NCI-H345 (cell line): ENCODE results near the gene HIP1.
"Not testable (repeated sequence)": the region's sequence is repeated elsewhere in the genome, so short reads cannot be mapped to it uniquely, and the experiment has no call there.

Experiments used
- DNase-seq: peaks from one replicate; lab custom pipeline; 2025; lab: John Stamatoyannopoulos, UW

Gene HIP1

DNA sequence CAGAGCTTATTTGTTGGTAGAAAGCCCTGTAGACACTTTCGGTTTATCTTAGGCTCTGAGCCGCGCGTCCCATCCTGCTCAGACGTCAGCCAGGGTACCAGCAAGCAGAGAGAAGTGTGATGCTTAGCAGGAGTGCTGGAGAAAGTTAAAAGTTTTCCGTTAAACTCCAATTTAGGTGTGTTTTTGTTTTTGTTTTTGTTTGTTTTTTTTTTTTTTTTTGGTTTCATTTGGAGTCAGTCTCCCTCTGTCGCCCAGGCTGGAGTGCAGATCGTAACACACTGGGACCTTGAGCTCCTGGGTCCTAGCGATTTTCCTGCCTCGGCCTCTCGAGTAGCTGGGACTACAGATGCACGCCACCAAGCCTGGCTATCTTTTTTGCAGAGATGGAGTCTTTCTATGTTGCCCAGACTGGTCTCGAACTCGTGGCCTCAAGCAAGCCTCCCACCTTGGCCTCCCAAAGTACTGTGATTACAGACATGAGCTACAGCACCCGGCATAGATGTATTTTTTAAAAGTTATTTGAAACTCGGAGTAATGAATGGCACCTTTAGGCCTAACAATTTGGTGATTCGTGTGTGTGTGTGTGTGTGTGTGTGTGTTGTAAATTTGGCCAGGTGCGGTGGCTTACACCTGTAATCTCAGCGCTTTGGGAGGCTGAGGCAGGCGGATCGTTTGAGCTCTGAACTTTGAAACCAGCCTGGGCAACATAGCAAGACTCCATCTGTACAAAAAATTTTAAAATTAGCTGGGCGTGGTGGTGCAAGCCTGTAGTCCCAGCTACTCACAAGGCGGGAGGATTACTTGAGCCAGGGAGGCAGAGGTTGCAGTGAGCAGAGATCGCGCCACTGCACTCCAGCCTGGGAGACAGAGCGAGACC, 1.3 kb upstream of the HIP1 start:
- no peak for DNase-seq

GRCh38 chr7:75738975-75739795, 444 bp upstream of the HIP1 start:
- peak; percentile 98 for DNase-seq

- DNase-seq = no peak
Measured at GRCh38 chr7:75737856-75738603, 711 bp downstream of the HIP1 start.

DNA sequence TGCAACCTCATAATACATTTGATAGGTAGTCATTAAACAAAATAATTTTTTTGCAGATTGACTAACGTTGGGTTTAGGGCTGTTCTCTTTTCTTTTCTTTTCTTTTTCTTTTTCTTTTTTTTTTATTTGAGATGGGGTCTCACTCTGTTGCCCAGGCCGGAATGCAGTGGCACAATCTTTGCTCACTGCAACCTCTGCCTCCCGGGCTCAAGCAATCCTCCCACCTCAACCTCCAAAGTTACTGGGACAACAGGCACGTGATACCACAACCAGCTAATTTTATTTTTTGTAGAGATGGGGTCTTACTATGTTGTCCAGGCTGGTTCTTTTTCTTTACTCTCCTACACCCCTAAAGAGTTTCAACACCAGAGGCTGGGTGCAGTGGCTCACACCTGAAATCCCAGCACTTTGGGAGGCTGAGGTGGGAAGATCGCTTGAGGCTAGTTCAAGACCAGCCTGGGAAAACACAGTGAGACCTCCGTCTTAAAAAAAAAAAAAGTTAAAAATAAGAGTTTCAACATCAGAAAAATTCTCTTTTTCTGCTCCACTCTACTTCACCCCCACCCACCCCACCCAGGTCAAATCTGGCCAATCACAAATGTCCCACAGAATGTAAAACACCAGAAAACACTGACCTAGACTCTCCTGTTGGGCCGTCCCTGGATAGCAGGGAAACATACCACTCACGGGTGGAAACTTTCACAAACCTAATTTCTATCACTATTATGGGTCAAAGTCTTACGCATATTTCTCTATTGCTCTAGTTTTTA, 3.0 kb downstream of the HIP1 start:
- no peak for DNase-seq

DNA sequence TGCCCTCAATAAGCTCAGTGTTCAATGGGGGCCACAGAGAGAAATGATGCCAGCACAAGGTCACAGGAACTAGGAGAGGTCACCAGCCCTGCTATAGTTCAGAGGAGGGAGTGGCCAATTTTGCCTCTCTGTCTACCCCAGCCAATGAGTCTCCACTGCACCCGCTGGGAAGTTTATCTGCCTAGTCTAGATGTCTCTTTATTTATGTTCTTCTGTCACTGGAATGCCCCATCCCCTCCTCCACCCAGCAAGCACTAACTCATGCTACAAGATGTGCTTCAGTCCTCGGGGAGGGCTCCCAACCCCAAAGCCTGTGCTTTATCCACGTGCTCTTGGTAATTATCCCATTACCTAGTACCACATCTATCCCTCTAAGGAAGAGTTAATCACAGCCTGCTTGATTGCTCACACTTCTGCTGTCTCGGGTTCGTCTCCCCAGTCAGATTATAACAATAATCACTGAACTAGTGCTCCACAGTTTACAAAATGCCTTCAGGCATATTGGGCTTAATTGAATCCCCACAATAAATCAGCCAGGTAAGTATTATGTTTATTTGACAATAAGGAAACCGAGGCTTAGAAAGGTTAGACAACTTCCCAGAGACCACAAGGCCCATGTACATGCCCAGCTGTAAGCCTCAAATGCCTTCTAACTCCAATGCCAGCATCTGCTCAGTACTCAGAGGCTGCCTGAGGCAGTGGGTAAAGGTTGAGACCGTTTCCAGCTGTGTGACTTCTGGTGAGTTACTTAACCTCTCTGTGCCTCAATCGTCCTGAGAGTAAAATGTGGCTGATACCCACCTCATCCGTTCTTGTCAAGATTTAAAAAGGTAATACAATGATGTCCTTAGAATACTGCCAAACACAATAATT, 3.9 kb downstream of the HIP1 start:
- DNase-seq = no peak

DNA sequence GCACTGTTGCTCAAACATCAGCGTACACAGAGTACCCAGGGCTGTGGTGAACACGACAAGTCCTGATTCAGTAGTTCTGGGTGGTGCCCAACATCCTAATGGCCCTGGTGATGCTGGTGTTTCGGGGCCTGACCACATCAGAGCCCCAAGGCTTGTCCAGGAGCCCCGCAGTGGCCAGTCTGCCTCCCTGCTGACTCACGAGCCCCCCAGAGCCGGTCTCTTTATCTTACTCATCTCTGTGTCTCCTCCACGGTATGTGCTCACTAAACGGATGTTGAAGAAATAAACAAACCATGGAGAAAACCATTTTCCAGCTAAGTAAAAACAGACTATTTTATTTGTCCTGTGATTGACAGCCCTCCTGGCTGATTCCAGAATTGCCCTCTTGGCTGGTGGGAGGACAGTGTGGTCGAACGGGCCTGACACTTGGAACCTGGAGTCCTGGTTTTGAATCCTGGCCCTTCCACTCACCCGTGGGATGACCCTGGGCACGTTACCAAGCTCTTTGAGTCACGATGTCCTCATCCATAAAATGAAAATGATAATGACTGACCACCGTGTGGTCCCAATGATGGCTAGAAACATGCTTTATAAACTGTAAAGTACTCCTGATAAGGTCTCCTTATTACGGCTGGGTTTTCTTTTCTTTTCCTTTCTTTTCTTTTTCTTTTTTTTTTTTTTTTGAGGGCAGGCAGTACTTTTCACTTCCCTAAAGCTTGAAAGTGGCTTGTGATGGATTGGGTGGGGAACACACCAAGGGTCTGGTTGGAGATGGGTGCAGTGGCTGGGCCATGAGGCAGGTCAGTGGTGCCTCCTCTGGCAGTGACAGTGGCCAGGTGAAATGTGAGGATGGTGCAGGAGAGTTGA, 5.7 kb downstream of the HIP1 start:
- no peak for DNase-seq

DNA sequence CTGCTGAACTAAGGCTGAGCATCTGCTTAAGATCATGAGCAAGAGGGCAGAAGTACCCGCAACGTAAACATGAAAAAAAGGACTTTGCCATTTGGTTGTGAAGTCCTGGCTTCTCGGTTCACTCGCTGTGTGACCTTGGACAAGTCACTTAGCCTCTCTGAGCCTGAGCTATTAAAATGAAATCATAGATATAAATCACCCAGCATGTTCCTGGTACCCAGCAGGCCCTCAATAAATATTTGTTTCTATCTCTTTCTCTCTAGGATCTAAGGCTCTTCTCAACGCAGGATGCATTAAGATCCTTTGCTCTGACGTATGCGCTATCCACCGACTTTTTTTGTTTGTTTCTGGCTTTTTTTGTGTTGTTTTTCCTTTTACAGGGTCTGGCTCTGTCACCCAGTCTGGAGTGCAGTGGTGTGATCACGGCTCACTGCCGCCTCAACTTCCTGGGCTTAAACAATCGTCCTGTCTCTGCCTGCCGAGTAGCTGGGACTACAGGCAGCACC, 6.7 kb downstream of the HIP1 start:
- DNase-seq = no peak

GRCh38 chr7:75729851-75730274, 8.9 kb downstream of the HIP1 start:
- no peak for DNase-seq

GRCh38 chr7:75727881-75728593, 10.7 kb downstream of the HIP1 start:
- DNase-seq = peak; percentile 77

DNA sequence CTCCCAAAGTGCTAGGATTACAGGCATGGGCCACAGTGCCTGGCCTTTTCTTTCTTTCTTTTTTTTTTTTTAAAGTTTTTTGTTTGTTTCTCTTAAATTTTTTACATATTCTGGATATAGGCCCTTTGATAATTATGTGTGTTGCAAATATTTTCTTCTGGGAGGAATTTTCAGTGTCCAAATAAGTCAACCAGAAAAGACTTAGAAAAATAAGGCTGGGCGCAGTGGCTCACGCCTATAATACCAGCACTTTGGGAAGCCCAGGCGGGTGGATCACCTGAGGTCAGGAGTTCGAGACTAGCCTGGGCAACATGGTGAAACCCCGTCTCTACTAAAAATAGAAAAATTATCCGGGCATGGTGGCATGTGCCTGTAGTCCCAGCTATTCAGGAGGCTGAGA, 11.4 kb downstream of the HIP1 start:
- not testable (repeated sequence) for DNase-seq

- DNase-seq = no peak
Measured at GRCh38 chr7:75725306-75725705, 13.4 kb downstream of the HIP1 start.

- no peak for DNase-seq
Measured at GRCh38 chr7:75723444-75723843, 15.3 kb downstream of the HIP1 start.

GRCh38 chr7:75722373-75722772, 16.4 kb downstream of the HIP1 start:
- DNase-seq = no peak

DNA sequence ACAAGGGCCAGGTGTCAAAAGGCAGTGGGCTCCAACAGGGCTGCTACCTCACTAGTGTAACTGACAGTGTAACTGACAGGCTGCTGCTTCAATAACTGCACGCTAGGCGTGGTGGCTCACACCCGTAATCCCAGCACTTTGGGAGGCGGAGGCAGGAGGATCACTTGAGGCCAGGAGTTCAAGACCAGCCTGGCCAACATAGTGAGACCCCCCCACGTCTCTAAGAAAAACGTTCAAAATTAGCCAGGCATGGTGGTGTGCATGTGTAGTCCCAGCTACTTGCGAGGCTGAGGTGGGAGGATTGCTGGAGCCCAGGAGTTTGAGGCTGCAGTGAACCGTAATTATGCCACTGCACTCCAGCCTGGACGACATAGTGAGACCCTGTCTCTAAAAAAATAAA, 16.8 kb downstream of the HIP1 start:
- not testable (repeated sequence) for DNase-seq

DNA sequence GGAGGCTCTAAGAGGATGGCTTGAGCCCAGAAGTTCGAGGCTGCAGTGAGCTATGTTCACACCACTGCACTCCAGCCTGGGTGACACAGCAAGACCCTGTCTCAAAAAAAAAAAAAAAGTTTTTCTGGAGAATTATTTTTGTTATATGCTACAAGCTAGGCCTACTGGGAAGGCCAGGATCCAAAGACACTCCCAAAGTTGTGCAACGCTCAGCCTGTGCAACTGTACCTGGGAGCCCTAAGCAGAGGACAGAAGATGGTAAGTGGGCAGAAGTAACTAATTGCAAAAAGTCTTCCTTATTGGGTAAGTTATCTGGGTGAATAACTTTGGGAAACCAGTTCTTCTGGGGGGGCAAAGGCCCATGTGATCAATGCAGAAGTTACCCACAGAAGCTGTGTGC, 17.3 kb downstream of the HIP1 start:
- DNase-seq = no peak

DNA sequence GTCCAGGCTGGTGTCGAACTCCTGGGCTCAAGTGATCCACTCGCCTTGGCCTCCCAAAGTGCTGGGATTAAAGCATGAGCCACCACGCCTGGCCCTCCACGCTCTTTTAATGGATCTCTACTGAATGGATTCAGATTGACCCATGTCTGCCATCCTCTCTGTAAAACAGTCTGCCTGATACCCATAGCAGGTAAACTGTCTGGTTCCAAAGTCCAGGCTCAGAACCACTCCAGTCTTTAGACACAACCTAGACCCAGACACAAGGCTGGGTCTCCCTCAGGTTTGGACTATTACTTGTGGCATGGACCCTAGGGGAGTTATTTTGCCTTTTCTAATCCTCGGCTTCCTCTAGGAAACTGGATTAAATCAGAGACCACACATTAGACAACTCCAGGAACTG, 19.1 kb downstream of the HIP1 start:
- DNase-seq = no peak

- DNase-seq = no peak
Measured at GRCh38 chr7:75718390-75719031, 20.2 kb downstream of the HIP1 start.

DNA sequence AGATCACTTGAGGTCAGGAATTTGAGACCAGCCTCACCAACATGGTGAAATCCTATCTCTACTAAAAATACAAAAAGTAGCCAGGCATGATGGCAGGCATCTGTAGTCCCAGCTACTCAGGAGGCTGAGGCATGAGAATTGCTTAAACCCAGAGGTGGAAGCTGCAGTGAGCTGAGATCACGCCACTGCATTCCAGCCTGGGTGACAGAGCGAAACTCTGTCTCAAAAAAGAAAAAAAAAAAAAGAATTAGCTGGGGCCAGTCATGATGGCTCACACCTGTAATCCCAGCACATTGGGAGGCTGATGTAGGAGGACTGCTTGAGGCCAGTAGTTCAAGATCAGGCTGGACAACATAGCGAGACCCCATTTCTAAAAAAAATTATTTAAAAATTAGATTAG, 21.0 kb downstream of the HIP1 start:
- DNase-seq = not testable (repeated sequence)
